ENCODE measurements around the gene DNAAF6.

DNAAF6 gene

DNA sequence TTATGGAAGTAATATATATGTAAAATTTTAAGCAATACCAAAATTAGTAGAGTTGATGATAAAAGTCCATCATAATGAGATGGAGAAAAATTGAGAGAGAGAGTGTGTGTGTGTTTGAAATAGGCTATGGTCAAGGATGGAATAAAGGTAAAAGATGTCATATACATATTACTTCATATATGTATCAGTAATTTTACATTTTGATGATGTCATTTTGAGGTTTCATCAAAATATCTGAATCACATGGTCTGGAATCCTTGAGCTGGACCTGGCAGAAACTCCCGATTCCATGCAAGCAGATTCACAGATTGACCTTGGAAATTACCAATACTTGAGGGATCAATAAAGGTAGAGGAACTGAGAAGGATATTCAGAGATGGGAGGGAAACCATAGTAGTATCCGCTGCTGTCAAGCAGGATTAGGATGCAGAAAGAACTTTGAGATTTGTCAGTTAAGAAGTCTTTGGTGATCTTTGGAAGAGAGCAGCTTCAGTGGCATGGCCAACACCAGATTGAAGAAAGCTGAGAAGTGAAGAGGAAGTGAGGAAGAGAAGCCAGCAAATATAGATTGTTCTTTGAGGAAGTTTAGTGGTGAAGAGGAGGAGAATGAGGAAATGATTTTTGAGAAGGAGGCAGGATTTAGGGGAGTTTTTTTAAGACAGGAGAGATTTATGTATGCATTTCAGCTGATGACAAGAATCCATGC is 21.5 kb downstream of the DNAAF6 start:
- no peak for TF ChIP-seq CTCF (conservative IDR thresholded peaks at IDR 0.05)
- no peak overlapping the region for H3K27ac ChIP-seq

DNA sequence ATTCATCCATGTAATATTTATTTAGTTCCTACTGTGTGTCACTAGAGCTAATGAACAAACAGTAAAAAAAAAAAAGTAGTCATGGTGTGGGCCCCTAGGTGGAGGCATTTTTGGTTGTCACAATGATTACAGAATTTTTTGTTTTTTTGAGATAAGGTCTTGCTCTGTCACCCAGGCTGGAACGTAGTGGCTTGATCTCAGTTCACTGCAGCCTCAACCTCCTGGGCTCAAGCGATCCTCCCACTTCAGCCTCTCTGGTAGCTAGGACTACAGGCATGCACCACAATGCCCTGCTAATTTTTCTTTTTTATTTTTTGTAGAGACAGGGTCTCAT is 22.0 kb downstream of the DNAAF6 start:
- H3K27ac ChIP-seq, result no peak overlapping the region
- TF ChIP-seq CTCF (conservative IDR thresholded peaks at IDR 0.05), result no peak

- no peak for TF ChIP-seq CTCF (conservative IDR thresholded peaks at IDR 0.05)
Measured at GRCh38 chrX:107272431-107272921, 66.1 kb downstream of the DNAAF6 start.

GRCh38 chrX:107273795-107274194 is 67.4 kb downstream of the DNAAF6 start:
- no peak for TF ChIP-seq CTCF (conservative IDR thresholded peaks at IDR 0.05)
- H3K27ac ChIP-seq, result no peak overlapping the region

More at GRCh38 chrX:107272431-107272921, 66.1 kb downstream of the DNAAF6 start:
- H3K27ac ChIP-seq, result no peak overlapping the region

DNA sequence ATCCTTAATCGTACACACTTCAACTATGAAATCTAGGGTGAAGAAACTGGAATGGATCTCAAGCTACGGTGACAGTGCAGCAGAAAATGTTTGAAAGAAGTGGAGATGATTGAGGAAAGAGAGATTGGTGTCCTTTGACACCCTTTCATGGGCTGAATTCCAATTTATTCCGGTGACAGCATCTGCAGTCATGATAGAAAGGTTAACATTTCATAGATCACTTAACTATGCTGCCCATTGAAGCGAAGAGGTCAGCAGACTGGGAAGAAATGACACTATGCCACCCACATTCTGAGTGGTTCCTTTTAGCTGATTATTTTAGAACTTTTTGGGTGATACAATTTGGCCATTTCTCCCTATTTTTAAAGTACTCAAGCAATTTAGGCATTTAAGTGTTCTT is 82.3 kb downstream of the DNAAF6 start:
- no peak for TF ChIP-seq CTCF (conservative IDR thresholded peaks at IDR 0.05)
- H3K27ac ChIP-seq, result no peak overlapping the region

DNA sequence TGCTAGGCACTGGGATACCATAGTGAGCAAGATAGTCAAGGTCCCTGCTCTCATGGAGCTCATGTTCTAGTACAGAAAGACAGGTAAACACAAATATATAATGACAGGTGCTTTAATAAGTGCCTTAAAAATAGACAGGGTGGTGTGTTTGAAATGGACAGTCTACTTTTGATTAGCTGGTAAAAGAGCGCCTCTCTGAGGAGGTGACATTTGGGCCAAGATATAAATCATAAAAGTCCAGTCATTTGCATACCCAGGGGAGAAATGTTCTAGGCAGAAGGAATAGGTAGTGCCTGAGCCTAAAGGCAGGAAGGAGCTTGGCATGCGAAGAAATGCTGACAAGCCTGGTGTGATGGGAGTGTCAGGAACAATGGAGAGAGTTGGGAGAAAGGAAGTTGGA is 83.6 kb downstream of the DNAAF6 start:
- no peak overlapping the region for H3K27ac ChIP-seq
- no peak for TF ChIP-seq CTCF (conservative IDR thresholded peaks at IDR 0.05)

DNA sequence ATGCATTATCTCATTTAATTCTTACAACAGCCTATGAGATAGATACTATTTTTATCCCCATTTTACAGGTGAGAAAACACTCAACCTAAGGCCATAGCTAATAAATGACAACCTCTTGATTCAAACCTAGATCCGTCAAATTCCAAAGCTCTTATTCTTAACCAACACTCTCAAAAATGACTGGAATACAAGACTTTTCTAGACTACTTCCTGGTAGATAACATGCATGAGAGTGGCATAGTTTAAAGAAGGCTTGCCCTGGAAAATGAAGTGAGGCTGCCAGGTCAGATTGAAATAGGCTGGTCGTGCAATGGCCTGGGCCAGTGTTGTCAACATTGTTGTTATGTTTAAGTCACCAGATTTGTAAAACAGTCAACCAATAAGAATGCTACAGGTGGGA is 86.6 kb downstream of the DNAAF6 start:
- no peak for TF ChIP-seq CTCF (conservative IDR thresholded peaks at IDR 0.05)
- H3K27ac ChIP-seq, result no peak overlapping the region
